ENCODE data around the gene PXDN. TPM values are rescaled to one million over a fixed set of nuclear protein-coding genes. Genes with fewer than 3 reads are reported as not detected.
"Not testable (repeated sequence)": the region's sequence is repeated elsewhere in the genome, so short reads cannot be mapped to it uniquely, and the experiment has no call there.

The PXDN gene
- polyA plus RNA-seq, 5 donors, result 160 to 184 (median 178) TPM

- no peak for DNase-seq
Measured at GRCh38 chr2:1685957-1686783, 58.1 kb downstream of the PXDN start.

- DNase-seq, result no peak
Measured at GRCh38 chr2:1685078-1685956, 59.0 kb downstream of the PXDN start.

GRCh38 chr2:1683297-1683696 lies 61.0 kb downstream of the PXDN start:
- no peak for DNase-seq

- DNase-seq, result no peak
Measured at GRCh38 chr2:1682181-1682440, 62.2 kb downstream of the PXDN start.

GRCh38 chr2:1681323-1682180 lies 62.8 kb downstream of the PXDN start:
- peak; percentile 70 to 77 for DNase-seq

GRCh38 chr2:1681017-1681318 lies 63.3 kb downstream of the PXDN start:
- DNase-seq, result no peak

- DNase-seq, result no peak
Measured at GRCh38 chr2:1680222-1681016, 63.9 kb downstream of the PXDN start.

GRCh38 chr2:1679488-1680039 lies 64.8 kb downstream of the PXDN start:
- not testable (repeated sequence) for DNase-seq

GRCh38 chr2:1679065-1679464 lies 65.2 kb downstream of the PXDN start:
- DNase-seq, result not testable (repeated sequence)

- no peak for DNase-seq
Measured at GRCh38 chr2:1678609-1679008, 65.7 kb downstream of the PXDN start.

- DNase-seq, result no peak
Measured at GRCh38 chr2:1677821-1678165, 66.5 kb downstream of the PXDN start.

- DNase-seq, result no peak
Measured at GRCh38 chr2:1676913-1677820, 67.1 kb downstream of the PXDN start.

- no peak for DNase-seq
Measured at GRCh38 chr2:1676091-1676912, 68.0 kb downstream of the PXDN start.

- no peak for DNase-seq
Measured at GRCh38 chr2:1675633-1676032, 68.7 kb downstream of the PXDN start.

- no peak for DNase-seq
Measured at GRCh38 chr2:1674766-1675397, 69.4 kb downstream of the PXDN start.

- DNase-seq, result no peak
Measured at GRCh38 chr2:1674276-1674675, 70.0 kb downstream of the PXDN start.

GRCh38 chr2:1673160-1673944 lies 71.0 kb downstream of the PXDN start:
- DNase-seq, result no peak

- no peak for DNase-seq
Measured at GRCh38 chr2:1672738-1673137, 71.6 kb downstream of the PXDN start.
